Trophoblast cell (in vitro differentiated cells and primary cell): Measurements from ENCODE around the gene MRPS14.

Experiments
- DNase-seq, 2 donors: peaks; one replicate each; pipeline ENCODE4 v3.0.0-alpha.2; 2016
- H2AFZ ChIP-seq: 2 replicates; pipeline ENCODE4 v1.6.1; 2013; ENCODE audit warnings: low read length, moderate library complexity, mild to moderate bottlenecking; ENCODE audit not compliant: insufficient read depth, poor library complexity
- H2AK5ac ChIP-seq: 2 replicates; pipeline ENCODE4 v1.6.1; 2013; ENCODE audit warnings: mild to moderate bottlenecking, low read length
- H2BK120ac ChIP-seq: 2 replicates; pipeline ENCODE4 v1.6.1; 2013; ENCODE audit warnings: low read length, mild to moderate bottlenecking, moderate library complexity; ENCODE audit not compliant: insufficient read depth, poor library complexity
- H2BK12ac ChIP-seq: 2 replicates; pipeline ENCODE4 v1.6.1; 2013; ENCODE audit warnings: mild to moderate bottlenecking, low read length, moderate library complexity
- H2BK5ac ChIP-seq: 2 replicates; pipeline ENCODE4 v1.6.1; 2013; ENCODE audit warnings: low read length, low read depth, moderate library complexity, mild to moderate bottlenecking; ENCODE audit not compliant: poor library complexity
- H3K14ac ChIP-seq: 2 replicates; pipeline ENCODE4 v1.6.1; 2013; ENCODE audit warnings: mild to moderate bottlenecking, low read length
- H3K18ac ChIP-seq: 2 replicates; pipeline ENCODE4 v1.6.1; 2013; ENCODE audit warnings: mild to moderate bottlenecking, low read length
- H3K23ac ChIP-seq: 2 replicates; pipeline ENCODE4 v1.6.1; 2013; ENCODE audit warnings: low read length
- H3K27ac ChIP-seq: 2 replicates; pipeline ENCODE4 v1.5.1; 2013; ENCODE audit warnings: low read depth, mild to moderate bottlenecking, inconsistent platforms, low read length, moderate library complexity
- H3K27me3 ChIP-seq: 2 replicates; pipeline ENCODE4 v1.6.1; 2013; ENCODE audit warnings: inconsistent platforms, mild to moderate bottlenecking, low read length, moderate library complexity; ENCODE audit not compliant: insufficient read depth
- H3K36me3 ChIP-seq, 2 experiments: 1 replicate in 1 of 2; 2 replicates in 1 of 2; pipeline ENCODE4 v1.6.1; 2013; ENCODE audit warnings: low read length in 2 of 2, mild to moderate bottlenecking in 2 of 2, moderate library complexity in 1 of 2; ENCODE audit not compliant: insufficient read depth in 2 of 2, control insufficient read depth in 1 of 2
- H3K4ac ChIP-seq: 2 replicates; pipeline ENCODE4 v1.6.1; 2013; ENCODE audit warnings: low read depth, mild to moderate bottlenecking, low read length, moderate library complexity
- H3K4me1 ChIP-seq, 2 experiments: 1 replicate in 1 of 2; 2 replicates in 1 of 2; pipeline ENCODE4 v1.6.1; 2013; ENCODE audit warnings: low read length in 2 of 2, mild to moderate bottlenecking in 2 of 2, moderate library complexity in 1 of 2; ENCODE audit not compliant: insufficient read depth in 2 of 2, control insufficient read depth in 1 of 2
- H3K4me2 ChIP-seq: 2 replicates; pipeline ENCODE4 v1.6.1; 2013; ENCODE audit warnings: inconsistent platforms, mild to moderate bottlenecking, low read length, moderate library complexity
- H3K4me3 ChIP-seq: 2 replicates; pipeline ENCODE4 v1.5.1; 2013; ENCODE audit warnings: mild to moderate bottlenecking, low read depth, low read length, inconsistent platforms
- H3K79me1 ChIP-seq: one replicate; pipeline ENCODE4 v1.6.1; 2013; ENCODE audit warnings: low read length
- H3K79me2 ChIP-seq: 2 replicates; pipeline ENCODE4 v1.6.1; 2013; ENCODE audit warnings: low read length, mild to moderate bottlenecking; ENCODE audit not compliant: control insufficient read depth, insufficient read depth, poor library complexity
- H3K9ac ChIP-seq: 2 replicates; pipeline ENCODE4 v1.6.1; 2013; ENCODE audit warnings: mild to moderate bottlenecking, low read length
- H3K9me3 ChIP-seq: 2 replicates; pipeline ENCODE4 v1.6.1; 2013; ENCODE audit warnings: low read depth, mild to moderate bottlenecking, control low read depth, inconsistent platforms, low read length; ENCODE audit not compliant: insufficient read depth
- H4K12ac ChIP-seq: 2 replicates; pipeline ENCODE4 v1.6.1; 2013; ENCODE audit warnings: low read depth, mild to moderate bottlenecking, low read length, moderate library complexity
- H4K8ac ChIP-seq: 2 replicates; pipeline ENCODE4 v1.6.1; 2013; ENCODE audit warnings: low read depth, mild to moderate bottlenecking, low read length, moderate library complexity
- H4K91ac ChIP-seq: one replicate; pipeline ENCODE4 v1.6.1; 2013; ENCODE audit warnings: low read depth, mild to moderate bottlenecking, low read length, moderate library complexity
- WGBS: extraction: QIAGEN DNeasy Blood & Tissue Kit; methylation state at CpG from one replicate; pipeline ENCODE4 v1.1.7; 2013; ENCODE audit warnings: missing lambda C conversion rate; ENCODE audit not compliant: insufficient read length, insufficient coverage; ENCODE audit errors: extremely low coverage; 5-methylcytosine and 5-hydroxymethylcytosine counted together

MRPS14 gene

GRCh38 chr1:174971466-174971865, 51.8 kb downstream of the MRPS14 start:
- no peak overlapping the region for H3K4me3 ChIP-seq
- no peak overlapping the region for H3K14ac ChIP-seq
- H3K23ac ChIP-seq = no peak overlapping the region
- no peaks in the 10 kb centered on the region for H3K36me3 ChIP-seq
- no peaks in the 10 kb centered on the region for H3K9me3 ChIP-seq
- H2BK120ac ChIP-seq = no peak overlapping the region
- H3K27ac ChIP-seq = no peak overlapping the region
- H4K12ac ChIP-seq = no peak overlapping the region
- H2AFZ ChIP-seq = no peak overlapping the region
- H3K79me1 ChIP-seq = peaks cover 8% of the 10 kb centered on the region
- no peak overlapping the region for H2BK12ac ChIP-seq
- H4K8ac ChIP-seq = no peak overlapping the region
- H2AK5ac ChIP-seq = no peak overlapping the region
- H4K91ac ChIP-seq = no peak overlapping the region
- no peak overlapping the region for H3K4ac ChIP-seq
- no peak overlapping the region for H2BK5ac ChIP-seq
- no peaks in the 10 kb centered on the region for H3K27me3 ChIP-seq
- no peak overlapping the region for H3K9ac ChIP-seq
- H3K79me2 ChIP-seq = no peaks in the 10 kb centered on the region
- peaks cover 8 to 11% of the 10 kb centered on the region in 2 experiments for H3K4me1 ChIP-seq
- no peak for DNase-seq
- H3K4me2 ChIP-seq = no peak overlapping the region
- H3K18ac ChIP-seq = no peak overlapping the region

GRCh38 chr1:174969977-174970376, 53.2 kb downstream of the MRPS14 start:
- DNase-seq = no peak
- no peak overlapping the region for H2BK5ac ChIP-seq
- no peak overlapping the region for H3K18ac ChIP-seq
- no peak overlapping the region for H2AK5ac ChIP-seq
- H2BK12ac ChIP-seq = no peak overlapping the region
- no peaks in the 10 kb centered on the region for H3K36me3 ChIP-seq
- no peak overlapping the region for H3K23ac ChIP-seq
- no peak overlapping the region for H3K4me3 ChIP-seq
- no peak overlapping the region for H3K4ac ChIP-seq
- H2BK120ac ChIP-seq = no peak overlapping the region
- no peak overlapping the region for H4K91ac ChIP-seq
- peaks cover 8 to 19% of the 10 kb centered on the region in 2 experiments for H3K4me1 ChIP-seq
- H3K27me3 ChIP-seq = no peaks in the 10 kb centered on the region
- H3K9me3 ChIP-seq = no peaks in the 10 kb centered on the region
- no peak overlapping the region for H4K8ac ChIP-seq
- H3K4me2 ChIP-seq = no peak overlapping the region
- H2AFZ ChIP-seq = no peak overlapping the region
- no peak overlapping the region for H3K9ac ChIP-seq
- H3K27ac ChIP-seq = peak overlapping the region; percentile 28
- WGBS = no CpG with 5 or more reads among the region's 1 CpG
- no peak overlapping the region for H4K12ac ChIP-seq
- peaks cover 15% of the 10 kb centered on the region for H3K79me1 ChIP-seq
- no peaks in the 10 kb centered on the region for H3K79me2 ChIP-seq
- no peak overlapping the region for H3K14ac ChIP-seq

- H3K23ac ChIP-seq = no peak overlapping the region
Measured at GRCh38 chr1:174968750-174969244, 54.4 kb downstream of the MRPS14 start.

DNA sequence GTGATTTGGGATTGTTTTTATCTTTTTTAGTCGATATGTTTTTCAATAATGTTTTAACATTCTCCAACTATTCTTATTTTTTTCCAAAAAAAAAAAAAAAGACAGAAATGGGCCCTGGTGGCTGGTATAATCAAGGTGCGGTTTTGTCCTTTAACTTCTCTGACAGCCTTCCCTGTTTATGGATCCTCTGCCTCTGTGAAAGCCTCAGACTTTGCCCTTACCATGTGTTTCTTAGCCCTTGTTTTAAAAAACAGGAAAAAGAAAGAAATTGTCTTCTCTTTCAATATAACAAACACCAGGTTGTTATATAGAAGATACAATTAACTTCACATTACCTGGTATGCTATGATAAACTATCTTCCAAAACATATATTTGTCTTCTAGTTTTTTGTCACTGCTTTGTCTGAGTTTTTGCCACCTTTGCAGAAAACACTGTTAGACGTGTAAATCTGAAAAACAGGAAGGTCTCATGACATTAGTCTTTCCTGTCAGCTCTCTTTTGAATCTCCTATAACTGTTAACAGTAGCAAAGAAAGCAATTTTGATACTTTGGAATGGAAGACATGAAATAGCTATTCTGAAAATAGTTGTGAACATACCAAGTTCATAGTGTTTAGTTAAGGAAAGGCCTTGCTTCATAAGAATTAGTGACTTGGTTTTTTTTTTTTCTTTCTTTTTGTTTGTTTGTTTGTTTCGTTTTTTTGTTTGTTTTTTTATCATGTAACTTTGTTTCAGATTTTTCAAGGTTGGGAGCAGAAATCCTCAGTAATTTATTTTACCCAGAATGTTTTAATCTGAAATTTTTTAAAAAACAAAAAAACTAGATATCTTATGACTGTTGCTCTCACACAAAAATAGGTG, 55.1 kb downstream of the MRPS14 start:
- H2BK120ac ChIP-seq = no peak overlapping the region
- no peaks in the 10 kb centered on the region for H3K27me3 ChIP-seq
- no peak overlapping the region for H3K14ac ChIP-seq
- H3K79me2 ChIP-seq = no peaks in the 10 kb centered on the region
- no peak overlapping the region for H3K4me2 ChIP-seq
- H3K27ac ChIP-seq = no peak overlapping the region
- no peak overlapping the region for H4K12ac ChIP-seq
- H2BK5ac ChIP-seq = no peak overlapping the region
- H2AK5ac ChIP-seq = no peak overlapping the region
- H3K23ac ChIP-seq = no peak overlapping the region
- H3K18ac ChIP-seq = no peak overlapping the region
- peak in 1 of 2 donors; percentile 20 for DNase-seq
- no peak overlapping the region for H3K4me3 ChIP-seq
- no peaks in the 10 kb centered on the region for H3K36me3 ChIP-seq
- no peak overlapping the region for H4K8ac ChIP-seq
- H3K4ac ChIP-seq = no peak overlapping the region
- H4K91ac ChIP-seq = peak overlapping the region; percentile 24
- no peak overlapping the region for H2AFZ ChIP-seq
- no CpG with 5 or more reads among the region's 4 CpGs for WGBS
- H3K9me3 ChIP-seq = no peaks in the 10 kb centered on the region
- no peak overlapping the region for H2BK12ac ChIP-seq
- H3K9ac ChIP-seq = no peak overlapping the region
- H3K4me1 ChIP-seq = peaks cover 8 to 20% of the 10 kb centered on the region in 2 experiments
- H3K79me1 ChIP-seq = peaks cover 16% of the 10 kb centered on the region

More at GRCh38 chr1:174968750-174969244, 54.4 kb downstream of the MRPS14 start:
- H4K91ac ChIP-seq = peak overlapping the region; percentile 30
- peak overlapping the region; percentile 4 for H3K14ac ChIP-seq
- peak overlapping the region; percentile 10 for H2BK5ac ChIP-seq
- H3K36me3 ChIP-seq = no peaks in the 10 kb centered on the region
- H3K27ac ChIP-seq = peak overlapping the region; percentile 76
- H2AFZ ChIP-seq = no peak overlapping the region
- peak overlapping the region; percentile 21 for H2BK12ac ChIP-seq
- no peak overlapping the region for H3K18ac ChIP-seq
- H2BK120ac ChIP-seq = peak overlapping the region; percentile 6
- peak in 1 of 2 donors; percentile 24 for DNase-seq
- H3K4me2 ChIP-seq = peak overlapping the region; percentile 38
- H3K27me3 ChIP-seq = no peaks in the 10 kb centered on the region
- no peak overlapping the region for H3K9ac ChIP-seq
- H3K79me1 ChIP-seq = peaks cover 16% of the 10 kb centered on the region
- no peaks in the 10 kb centered on the region for H3K9me3 ChIP-seq
- H3K79me2 ChIP-seq = no peaks in the 10 kb centered on the region
- no peak overlapping the region for H4K12ac ChIP-seq
- H3K4me1 ChIP-seq = peaks cover 8 to 20% of the 10 kb centered on the region in 2 experiments
- H4K8ac ChIP-seq = no peak overlapping the region
- no peak overlapping the region for H3K4ac ChIP-seq
- no peak overlapping the region for H3K4me3 ChIP-seq
- no CpG with 5 or more reads among the region's 5 CpGs for WGBS
- no peak overlapping the region for H2AK5ac ChIP-seq
